HFF-Myc (cell line): Measurements from ENCODE around the gene FJX1.
"Not testable (repeated sequence)": the region's sequence is repeated elsewhere in the genome, so short reads cannot be mapped to it uniquely, and the experiment has no call there.

Experiments used
- DNase-seq: peaks from one replicate; pipeline ENCODE4 v3.0.0-alpha.2; 2011; ENCODE audit warnings: low read depth; ENCODE audit errors: extremely low read depth
- H3K4me3 ChIP-seq: replicated peaks from 2 replicates; pipeline ENCODE4 v1.5.1; 2011; ENCODE audit warnings: low read depth, mild to moderate bottlenecking, control low read depth, low read length
- TF ChIP-seq, protein P1 (sequence below): IDR thresholded peaks from 2 replicates; pipeline ENCODE4 v1.5.1; 2012; ENCODE audit warnings: mild to moderate bottlenecking, low read depth, low read length, control low read depth; ENCODE audit errors: missing control alignments

Gene FJX1

DNA sequence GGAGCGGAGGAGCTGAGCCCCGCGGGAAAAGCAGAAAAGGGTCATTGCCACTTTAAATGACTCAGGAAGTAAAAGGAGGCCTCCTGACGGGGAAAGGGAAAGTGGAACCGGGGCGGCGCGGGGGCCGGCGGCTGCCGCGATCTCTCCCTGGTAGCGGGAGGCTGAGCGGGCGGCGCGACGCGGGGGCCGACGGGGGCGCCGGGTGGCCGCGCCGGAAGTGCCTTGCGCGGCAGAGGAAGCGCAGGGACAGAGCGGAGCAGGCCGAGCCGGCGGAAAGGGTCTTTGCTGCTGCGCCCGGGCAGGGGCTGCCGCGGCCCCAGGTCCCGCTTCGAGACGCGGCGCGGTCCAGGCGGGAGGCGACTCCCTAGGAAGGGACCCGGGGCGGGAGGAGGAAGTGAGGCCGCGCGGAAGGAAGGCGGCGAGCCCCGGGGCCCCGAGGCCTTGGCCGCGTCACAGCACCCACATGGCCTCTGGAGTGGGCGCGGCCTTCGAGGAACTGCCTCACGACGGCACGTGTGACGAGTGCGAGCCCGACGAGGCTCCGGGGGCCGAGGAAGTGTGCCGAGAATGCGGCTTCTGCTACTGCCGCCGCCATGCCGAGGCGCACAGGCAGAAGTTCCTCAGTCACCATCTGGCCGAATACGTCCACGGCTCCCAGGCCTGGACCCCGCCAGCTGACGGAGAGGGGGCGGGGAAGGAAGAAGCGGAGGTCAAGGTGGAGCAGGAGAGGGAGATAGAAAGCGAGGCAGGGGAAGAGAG lies 44.6 kb downstream of the FJX1 start, which contains the start of gene TRIM44:
Gene TRIM44 (plus strand): TSS at position 127 of the 759 bp plus-strand sequence. CDS start 337 bp downstream, at position 464.
- TF ChIP-seq, protein P1, sequence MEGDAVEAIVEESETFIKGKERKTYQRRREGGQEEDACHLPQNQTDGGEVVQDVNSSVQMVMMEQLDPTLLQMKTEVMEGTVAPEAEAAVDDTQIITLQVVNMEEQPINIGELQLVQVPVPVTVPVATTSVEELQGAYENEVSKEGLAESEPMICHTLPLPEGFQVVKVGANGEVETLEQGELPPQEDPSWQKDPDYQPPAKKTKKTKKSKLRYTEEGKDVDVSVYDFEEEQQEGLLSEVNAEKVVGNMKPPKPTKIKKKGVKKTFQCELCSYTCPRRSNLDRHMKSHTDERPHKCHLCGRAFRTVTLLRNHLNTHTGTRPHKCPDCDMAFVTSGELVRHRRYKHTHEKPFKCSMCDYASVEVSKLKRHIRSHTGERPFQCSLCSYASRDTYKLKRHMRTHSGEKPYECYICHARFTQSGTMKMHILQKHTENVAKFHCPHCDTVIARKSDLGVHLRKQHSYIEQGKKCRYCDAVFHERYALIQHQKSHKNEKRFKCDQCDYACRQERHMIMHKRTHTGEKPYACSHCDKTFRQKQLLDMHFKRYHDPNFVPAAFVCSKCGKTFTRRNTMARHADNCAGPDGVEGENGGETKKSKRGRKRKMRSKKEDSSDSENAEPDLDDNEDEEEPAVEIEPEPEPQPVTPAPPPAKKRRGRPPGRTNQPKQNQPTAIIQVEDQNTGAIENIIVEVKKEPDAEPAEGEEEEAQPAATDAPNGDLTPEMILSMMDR, result no peak
- H3K4me3 ChIP-seq, result peak within 1 kb of the TSS; percentile 61
- peak; percentile 42 for DNase-seq

DNA sequence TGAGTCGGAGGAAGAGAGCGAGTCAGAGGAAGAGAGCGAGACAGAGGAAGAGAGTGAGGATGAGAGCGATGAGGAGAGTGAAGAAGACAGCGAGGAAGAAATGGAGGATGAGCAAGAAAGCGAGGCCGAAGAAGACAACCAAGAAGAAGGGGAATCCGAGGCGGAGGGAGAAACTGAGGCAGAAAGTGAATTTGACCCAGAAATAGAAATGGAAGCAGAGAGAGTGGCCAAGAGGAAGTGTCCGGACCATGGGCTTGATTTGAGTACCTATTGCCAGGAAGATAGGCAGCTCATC lies 45.1 kb downstream of the FJX1 start:
- H3K4me3 ChIP-seq, result peak overlapping the region; percentile 61
- DNase-seq, result no peak
- TF ChIP-seq, protein P1, result no peak

DNA sequence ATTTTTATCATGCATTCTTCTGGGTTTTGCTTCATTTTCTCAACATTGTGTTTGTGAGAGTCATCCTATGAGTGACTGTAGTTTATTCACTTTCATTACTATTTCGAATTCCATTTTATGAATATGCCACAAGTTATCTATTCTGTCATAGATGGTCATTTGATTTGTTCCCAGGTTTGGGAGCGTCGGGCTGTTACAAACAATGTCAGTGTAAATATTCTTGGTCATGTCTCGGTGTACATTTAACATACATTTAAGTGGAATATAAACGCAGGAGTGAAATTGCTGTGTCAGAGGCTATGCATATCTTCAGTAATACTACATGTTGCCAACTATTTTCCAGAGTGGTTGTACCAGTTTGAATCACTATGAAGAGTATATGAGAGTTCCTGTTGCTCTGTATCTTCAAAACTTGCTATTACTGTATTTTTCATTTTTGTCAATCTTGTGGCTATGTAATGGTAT lies 46.7 kb downstream of the FJX1 start:
- TF ChIP-seq, protein P1, result no peak
- no peak overlapping the region for H3K4me3 ChIP-seq
- no peak for DNase-seq

DNA sequence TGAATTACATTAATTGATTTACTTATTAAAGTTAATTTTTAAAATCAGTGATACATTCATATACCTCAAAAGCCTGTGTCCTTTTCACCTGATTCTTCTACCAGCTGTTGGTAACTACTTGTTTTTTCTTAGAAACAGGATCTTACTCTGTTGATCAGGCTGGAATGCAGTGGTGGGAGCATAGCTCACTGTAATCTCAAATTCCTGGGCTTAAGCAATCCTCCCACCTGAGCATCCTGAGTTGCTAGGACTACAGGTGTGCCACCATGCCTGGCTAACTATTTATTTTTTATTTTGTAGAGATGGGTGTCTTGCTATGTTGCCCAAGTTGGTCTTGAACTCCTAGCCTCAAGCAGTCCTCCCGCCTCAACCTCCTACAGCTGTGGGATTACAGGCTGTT lies 49.0 kb downstream of the FJX1 start:
- DNase-seq, result no peak
- no peak overlapping the region for H3K4me3 ChIP-seq
- TF ChIP-seq, protein P1, result no peak

DNA sequence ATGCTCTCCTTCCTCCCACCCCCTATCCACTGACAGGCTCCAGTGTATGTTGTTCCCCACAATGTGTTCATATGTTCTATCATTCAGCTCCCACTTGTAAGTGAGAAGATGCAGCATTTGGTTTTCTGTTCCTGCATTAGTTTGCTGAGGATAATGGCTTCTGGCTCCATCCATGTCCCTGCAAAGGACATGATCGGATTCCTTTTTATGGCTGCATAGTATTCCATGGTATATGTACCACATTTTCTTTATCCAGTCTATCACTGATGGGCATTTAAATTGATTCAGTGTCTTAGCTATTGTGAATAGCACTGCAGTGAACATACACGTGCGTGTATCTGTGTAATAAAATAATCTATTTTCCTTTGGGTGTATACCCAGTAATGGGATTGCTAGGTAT lies 50.1 kb downstream of the FJX1 start:
- not testable (repeated sequence) for H3K4me3 ChIP-seq, DNase-seq
